H1 (cell line): ENCODE results near the gene LBP.

Experiments
- CTCF ChIP-seq, 3 experiments: IDR thresholded peaks; 1 replicate in 2 of 3; 2 replicates in 1 of 3; pipeline versions ENCODE4 v1.5.1 to v1.6.1; 2011; ENCODE audit warnings: low read length in 3 of 3, mild to moderate bottlenecking in 3 of 3, inconsistent platforms in 2 of 3, low read depth in 1 of 3, moderate library complexity in 1 of 3; ENCODE audit not compliant: insufficient read depth in 1 of 3; ENCODE audit errors: control extremely low read depth in 1 of 3
- EP300 ChIP-seq, 2 experiments: IDR thresholded peaks; 1 replicate in 1 of 2; 2 replicates in 1 of 2; pipeline ENCODE4 v1.6.1; 2011 to 2012; ENCODE audit warnings: low read depth in 2 of 2, low read length in 2 of 2, mild to moderate bottlenecking in 2 of 2, borderline replicate concordance in 1 of 2, inconsistent platforms in 1 of 2, moderate library complexity in 1 of 2
- POLR2AphosphoS5 ChIP-seq: IDR thresholded peaks from 2 replicates; pipeline ENCODE4 v1.6.1; 2011; ENCODE audit warnings: low read depth, low read length
- SP2 ChIP-seq: IDR thresholded peaks from 2 replicates; pipeline ENCODE4 v1.6.1; 2012; ENCODE audit warnings: mild to moderate bottlenecking, low read length, inconsistent platforms
- TF ChIP-seq, protein P1 (sequence below): IDR thresholded peaks from 2 replicates; pipeline ENCODE4 v1.6.1; 2012; ENCODE audit warnings: inconsistent platforms
- TF ChIP-seq, protein P2 (sequence below): IDR thresholded peaks from 2 replicates; pipeline ENCODE4 v1.6.1; 2012; ENCODE audit warnings: low read length, inconsistent platforms

DNA sequence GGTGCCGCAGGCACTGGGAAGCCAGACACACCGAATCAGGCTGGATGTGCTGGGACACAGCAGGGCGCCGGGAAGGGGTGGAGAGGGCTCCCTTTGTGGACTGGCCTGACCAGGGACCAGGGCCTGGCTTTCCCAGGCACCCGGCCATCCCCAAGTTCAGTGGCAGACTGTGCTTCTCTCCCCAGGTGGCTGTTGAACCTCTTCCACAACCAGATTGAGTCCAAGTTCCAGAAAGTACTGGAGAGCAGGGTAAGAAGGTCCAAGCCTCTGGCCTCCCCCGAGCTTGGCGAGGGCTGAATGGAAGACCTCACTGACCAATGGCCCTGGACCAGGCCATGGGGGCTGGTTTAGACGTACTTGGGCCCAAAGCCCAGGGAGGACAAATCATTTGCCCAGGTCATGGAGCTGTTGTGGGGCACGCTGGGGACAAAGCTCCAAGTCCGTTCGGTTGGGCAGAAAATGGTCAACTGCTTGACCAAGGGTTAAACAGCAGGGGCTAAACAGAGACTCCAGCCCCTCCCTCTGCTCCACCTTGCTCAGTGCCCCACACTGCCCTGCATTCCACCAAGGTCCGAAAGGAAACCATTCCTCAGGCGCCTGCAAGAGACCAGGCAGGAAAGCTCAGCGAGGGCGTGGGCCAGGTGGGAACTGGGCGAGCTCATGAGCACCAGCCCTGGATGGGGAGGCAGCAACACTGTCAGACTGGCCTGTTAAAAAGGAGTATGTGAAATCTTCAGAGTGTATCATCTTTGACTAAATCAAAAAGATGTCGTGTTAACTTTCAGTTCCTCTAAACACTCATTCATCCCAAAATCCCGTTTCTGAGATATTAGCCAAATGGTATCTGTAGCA lies 9.1 kb downstream of the LBP start:
- TF ChIP-seq EP300 (IDR thresholded peaks at IDR 0.05; ENCODE audit: borderline replicate concordance in 1 of 2, low read depth in 2 of 2, low read length in 2 of 2) (no peak), POLR2AphosphoS5 (no peak), CTCF (IDR thresholded peaks at IDR 0.05; ENCODE audit: control extremely low read depth in 1 of 3, insufficient read depth in 1 of 3, low read depth in 1 of 3, low read length in 3 of 3) (no peak), SP2 (no peak)
- TF ChIP-seq, protein P1, sequence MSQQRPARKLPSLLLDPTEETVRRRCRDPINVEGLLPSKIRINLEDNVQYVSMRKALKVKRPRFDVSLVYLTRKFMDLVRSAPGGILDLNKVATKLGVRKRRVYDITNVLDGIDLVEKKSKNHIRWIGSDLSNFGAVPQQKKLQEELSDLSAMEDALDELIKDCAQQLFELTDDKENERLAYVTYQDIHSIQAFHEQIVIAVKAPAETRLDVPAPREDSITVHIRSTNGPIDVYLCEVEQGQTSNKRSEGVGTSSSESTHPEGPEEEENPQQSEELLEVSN: no peak
- TF ChIP-seq, protein P2, sequence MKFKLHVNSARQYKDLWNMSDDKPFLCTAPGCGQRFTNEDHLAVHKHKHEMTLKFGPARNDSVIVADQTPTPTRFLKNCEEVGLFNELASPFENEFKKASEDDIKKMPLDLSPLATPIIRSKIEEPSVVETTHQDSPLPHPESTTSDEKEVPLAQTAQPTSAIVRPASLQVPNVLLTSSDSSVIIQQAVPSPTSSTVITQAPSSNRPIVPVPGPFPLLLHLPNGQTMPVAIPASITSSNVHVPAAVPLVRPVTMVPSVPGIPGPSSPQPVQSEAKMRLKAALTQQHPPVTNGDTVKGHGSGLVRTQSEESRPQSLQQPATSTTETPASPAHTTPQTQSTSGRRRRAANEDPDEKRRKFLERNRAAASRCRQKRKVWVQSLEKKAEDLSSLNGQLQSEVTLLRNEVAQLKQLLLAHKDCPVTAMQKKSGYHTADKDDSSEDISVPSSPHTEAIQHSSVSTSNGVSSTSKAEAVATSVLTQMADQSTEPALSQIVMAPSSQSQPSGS: no peak
